Measurements from ENCODE around the gene TMEM186. TPM values are rescaled to one million over a fixed set of nuclear protein-coding genes. Genes with fewer than 3 reads are reported as not detected.
"Not testable (repeated sequence)": the region's sequence is repeated elsewhere in the genome, so short reads cannot be mapped to it uniquely, and the experiment has no call there.

Gene TMEM186
- total RNA-seq, 1 donor from 2014 or later = 10.6 TPM

DNA sequence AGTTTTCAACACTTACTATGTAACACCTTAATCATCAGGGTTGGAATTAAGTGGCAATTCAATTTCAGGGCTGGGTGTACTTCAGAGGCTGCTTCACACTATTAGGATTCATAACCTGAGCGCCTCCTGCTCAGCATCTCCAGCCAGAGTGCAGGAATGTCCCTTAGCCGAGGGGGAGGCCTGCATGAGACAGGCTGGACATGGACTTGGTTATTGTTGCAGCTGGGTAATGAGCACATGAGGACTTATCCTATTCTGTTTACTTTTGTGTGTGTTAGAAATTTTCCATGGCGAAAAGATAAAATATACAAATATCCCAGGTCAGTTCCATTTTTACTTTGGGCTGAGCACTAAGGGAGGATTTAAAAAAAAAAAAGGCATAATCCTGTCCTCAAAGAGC is 10.6 kb upstream of the TMEM186 start:
- H3K9me3 Mint-ChIP-seq = no peaks in the 10 kb centered on the region

DNA sequence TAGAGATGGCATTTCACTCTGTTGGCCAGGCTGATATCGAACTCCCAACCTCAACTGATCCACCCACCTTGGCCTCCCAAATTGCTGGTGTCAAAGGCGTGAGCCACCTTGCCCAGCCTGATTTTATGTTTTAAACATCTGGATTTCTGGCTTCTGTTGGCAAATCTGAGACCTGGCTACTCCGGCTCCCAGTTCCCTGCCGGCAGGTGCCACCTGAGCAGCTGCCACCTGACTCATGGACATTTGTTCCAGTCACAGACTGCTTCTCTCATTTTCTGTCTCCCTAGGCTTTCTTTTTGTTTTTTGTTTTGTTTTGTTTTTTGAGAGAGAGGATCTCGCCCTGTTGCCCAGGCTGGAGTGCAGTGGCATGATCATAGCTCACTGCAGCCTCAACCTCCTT is 9.8 kb upstream of the TMEM186 start:
- Mint-ChIP-seq H3K4me3 (no peak overlapping the region), H3K27me3 (no peaks in the 10 kb centered on the region), H3K27ac (no peak overlapping the region), H3K36me3 (ENCODE audit: low read depth) (peaks cover 90% of the 10 kb centered on the region), H3K9me3 (no peaks in the 10 kb centered on the region), H3K4me1 (no peaks in the 10 kb centered on the region)
- intact Hi-C loops (cut with micrococcal nuclease) = no loop called here
- ATAC-seq (ENCODE audit: low read depth) (no peak), DNase-seq (no peak)
- POLR2A ChIA-PET = no interaction called here
- TF ChIP-seq, protein P1, sequence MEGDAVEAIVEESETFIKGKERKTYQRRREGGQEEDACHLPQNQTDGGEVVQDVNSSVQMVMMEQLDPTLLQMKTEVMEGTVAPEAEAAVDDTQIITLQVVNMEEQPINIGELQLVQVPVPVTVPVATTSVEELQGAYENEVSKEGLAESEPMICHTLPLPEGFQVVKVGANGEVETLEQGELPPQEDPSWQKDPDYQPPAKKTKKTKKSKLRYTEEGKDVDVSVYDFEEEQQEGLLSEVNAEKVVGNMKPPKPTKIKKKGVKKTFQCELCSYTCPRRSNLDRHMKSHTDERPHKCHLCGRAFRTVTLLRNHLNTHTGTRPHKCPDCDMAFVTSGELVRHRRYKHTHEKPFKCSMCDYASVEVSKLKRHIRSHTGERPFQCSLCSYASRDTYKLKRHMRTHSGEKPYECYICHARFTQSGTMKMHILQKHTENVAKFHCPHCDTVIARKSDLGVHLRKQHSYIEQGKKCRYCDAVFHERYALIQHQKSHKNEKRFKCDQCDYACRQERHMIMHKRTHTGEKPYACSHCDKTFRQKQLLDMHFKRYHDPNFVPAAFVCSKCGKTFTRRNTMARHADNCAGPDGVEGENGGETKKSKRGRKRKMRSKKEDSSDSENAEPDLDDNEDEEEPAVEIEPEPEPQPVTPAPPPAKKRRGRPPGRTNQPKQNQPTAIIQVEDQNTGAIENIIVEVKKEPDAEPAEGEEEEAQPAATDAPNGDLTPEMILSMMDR (IDR thresholded peaks at IDR 0.05) = no peak
- CTCF ChIA-PET = no interaction called here

More for the DNA sequence above, 10.6 kb upstream of the TMEM186 start:
- ChIA-PET POLR2A (no interaction called here), CTCF (no interaction called here)
- TF ChIP-seq, protein P1 (IDR thresholded peaks at IDR 0.05) = no peak
- peaks cover 90% of the 10 kb centered on the region for H3K36me3 Mint-ChIP-seq (ENCODE audit: low read depth)
- ATAC-seq (ENCODE audit: low read depth) (no peak), DNase-seq (no peak)
- no peak overlapping the region for H3K27ac Mint-ChIP-seq
- H3K4me3 Mint-ChIP-seq = no peak overlapping the region
- intact Hi-C loops (cut with micrococcal nuclease) = no loop called here
- H3K4me1 Mint-ChIP-seq = no peaks in the 10 kb centered on the region
- no peaks in the 10 kb centered on the region for H3K27me3 Mint-ChIP-seq

DNA sequence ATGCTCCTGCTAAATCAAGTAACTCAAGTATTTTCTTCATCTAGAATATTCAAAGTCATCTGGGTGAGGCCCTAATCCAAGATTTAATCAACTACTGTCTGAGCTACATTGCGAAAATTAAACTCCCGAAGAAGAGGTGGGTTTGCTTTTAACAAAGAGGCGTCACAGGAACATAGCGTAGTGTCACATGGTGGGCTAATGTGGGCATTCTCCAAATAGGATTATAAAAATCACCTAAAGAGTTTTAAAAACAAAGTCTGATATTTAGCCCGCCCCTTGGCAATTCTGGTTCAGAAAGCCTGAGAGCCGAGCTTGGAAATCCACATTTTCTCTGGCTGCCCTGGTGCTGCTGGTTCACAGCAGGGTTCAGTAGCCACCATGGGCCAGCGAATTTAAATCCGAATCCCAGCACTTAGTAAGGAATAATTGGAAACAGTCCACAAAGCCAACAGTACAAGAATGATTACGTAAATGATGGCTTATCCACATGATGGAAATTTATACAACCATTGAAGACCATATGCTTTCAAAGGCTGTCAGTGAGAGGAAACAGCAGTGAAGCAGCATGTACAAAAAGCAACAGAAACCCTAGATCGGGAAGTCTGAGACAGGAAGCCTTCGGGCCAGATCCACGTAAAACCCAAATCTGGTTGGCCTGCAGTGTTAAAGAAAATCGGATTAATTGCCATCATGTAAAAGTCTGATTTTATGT is 9.0 kb upstream of the TMEM186 start:
- no peaks in the 10 kb centered on the region for H3K27me3 Mint-ChIP-seq
- POLR2A ChIA-PET = no interaction called here

DNA sequence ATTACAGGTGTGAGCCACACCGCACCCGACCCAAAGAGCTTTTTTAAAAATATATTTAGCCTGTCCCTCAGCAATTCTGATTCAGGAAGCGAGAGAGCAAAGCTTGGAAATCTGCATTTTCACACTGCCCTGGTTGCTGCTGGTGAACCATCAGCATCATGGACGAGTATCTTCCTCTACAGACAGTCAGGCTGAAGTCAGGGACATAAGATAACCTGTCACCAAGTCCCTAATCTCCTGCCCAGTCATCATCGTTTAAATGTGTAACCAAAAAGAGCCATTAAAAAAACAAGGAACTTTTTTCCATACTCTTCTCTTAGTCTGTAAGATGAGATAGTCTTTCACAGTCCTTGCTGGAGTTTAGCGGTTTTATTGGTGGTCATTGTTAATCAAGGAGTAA is 6.9 kb upstream of the TMEM186 start:
- Mint-ChIP-seq H3K4me3 (no peak overlapping the region), H3K4me1 (peaks cover 5% of the 10 kb centered on the region), H3K36me3 (ENCODE audit: low read depth) (peaks cover 71% of the 10 kb centered on the region), H3K9me3 (no peaks in the 10 kb centered on the region), H3K27me3 (no peaks in the 10 kb centered on the region), H3K27ac (no peak overlapping the region)
- POLR2A ChIA-PET = no interaction called here
- DNase-seq (no peak), ATAC-seq (ENCODE audit: low read depth) (no peak)
- CTCF ChIA-PET = no interaction called here
- intact Hi-C loops (cut with micrococcal nuclease) = no loop called here
- TF ChIP-seq, protein P1 (IDR thresholded peaks at IDR 0.05) = no peak

More for the DNA sequence above, 9.0 kb upstream of the TMEM186 start:
- CTCF ChIA-PET = no interaction called here
- H3K27ac Mint-ChIP-seq = no peak overlapping the region
- no peak for DNase-seq
- no peaks in the 10 kb centered on the region for H3K9me3 Mint-ChIP-seq
- TF ChIP-seq, protein P1 (IDR thresholded peaks at IDR 0.05) = no peak
- no peak for ATAC-seq (ENCODE audit: low read depth)
- H3K4me1 Mint-ChIP-seq = no peaks in the 10 kb centered on the region
- H3K4me3 Mint-ChIP-seq = no peak overlapping the region
- intact Hi-C loops (cut with micrococcal nuclease) = no loop called here
- H3K36me3 Mint-ChIP-seq (ENCODE audit: low read depth) = peaks cover 89% of the 10 kb centered on the region

DNA sequence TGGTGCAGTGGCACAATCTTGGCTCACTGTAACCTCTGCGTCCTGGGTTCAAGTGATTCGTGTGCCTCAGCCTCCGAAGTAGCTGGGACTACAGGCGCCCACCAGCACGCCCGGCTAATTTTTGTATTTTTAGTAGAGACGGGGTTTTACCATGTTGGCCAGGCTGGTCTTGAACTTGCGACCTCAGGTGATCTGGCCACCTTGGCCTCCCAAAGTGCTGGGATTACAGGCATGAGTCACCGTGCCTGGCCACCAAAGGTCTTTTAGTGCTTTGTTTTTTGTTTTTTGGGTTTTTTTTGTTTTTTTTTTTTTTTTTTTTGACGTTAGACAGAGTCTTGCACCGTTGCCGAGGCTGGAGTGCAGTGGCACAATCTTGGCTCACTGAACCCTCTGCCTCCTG is 6.3 kb upstream of the TMEM186 start:
- H3K4me3 Mint-ChIP-seq; H3K4me1 Mint-ChIP-seq; DNase-seq; POLR2A ChIA-PET; ATAC-seq (ENCODE audit: low read depth); H3K9me3 Mint-ChIP-seq; intact Hi-C loops (cut with micrococcal nuclease); H3K27ac Mint-ChIP-seq; H3K27me3 Mint-ChIP-seq; CTCF ChIA-PET: not testable (repeated sequence)
- H3K36me3 Mint-ChIP-seq (ENCODE audit: low read depth) = peaks cover 67% of the 10 kb centered on the region

DNA sequence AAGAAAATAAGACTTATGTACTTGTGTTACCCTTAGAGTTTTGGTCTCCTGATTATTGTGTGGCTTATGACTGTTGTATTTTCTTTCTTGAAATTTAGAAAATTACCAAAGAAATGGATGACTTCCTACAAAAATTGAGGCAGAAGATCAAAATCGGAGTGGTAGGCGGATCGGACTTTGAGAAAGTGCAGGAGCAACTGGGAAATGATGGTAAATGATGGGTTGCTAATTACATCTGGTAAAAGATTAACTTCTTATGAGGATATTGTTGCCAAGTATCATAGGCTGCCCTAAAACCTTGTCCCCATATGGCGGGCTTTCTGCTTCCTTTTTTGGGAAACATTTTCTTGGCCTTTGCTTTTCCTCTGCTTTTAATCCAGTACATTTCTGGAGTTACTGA is 4.3 kb upstream of the TMEM186 start:
- no peak overlapping the region for H3K4me3 Mint-ChIP-seq
- DNase-seq (no peak), ATAC-seq (ENCODE audit: low read depth) (no peak)
- H3K4me1 Mint-ChIP-seq = peaks cover 23% of the 10 kb centered on the region
- CTCF ChIA-PET = no interaction called here
- H3K9me3 Mint-ChIP-seq = no peaks in the 10 kb centered on the region
- peaks cover 57% of the 10 kb centered on the region for H3K36me3 Mint-ChIP-seq (ENCODE audit: low read depth)
- POLR2A ChIA-PET = no interaction called here
- no peak overlapping the region for H3K27ac Mint-ChIP-seq
- TF ChIP-seq, protein P1 (IDR thresholded peaks at IDR 0.05) = no peak
- H3K27me3 Mint-ChIP-seq = no peaks in the 10 kb centered on the region
- intact Hi-C loops (cut with micrococcal nuclease) = no loop called here

All from activated B cell treated with CpG ODN at 0.5 μM for 24 hours (primary cell).